ENCODE measurements around the gene SUPT20HL2. TPM values are rescaled to one million over a fixed set of nuclear protein-coding genes. Genes with fewer than 3 reads are reported as not detected.

The SUPT20HL2 gene
- total RNA-seq, 1 donor from 2014 or later, result not detected

- Mint-ChIP-seq H3K27me3 (ENCODE audit: unreplicated experiment) (peaks cover 3% of the 10 kb centered on the region), H3K4me1 (ENCODE audit: unreplicated experiment) (peaks cover 2% of the 10 kb centered on the region), H3K9me3 (ENCODE audit: unreplicated experiment) (no peaks in the 10 kb centered on the region), H3K27ac (ENCODE audit: unreplicated experiment) (no peak overlapping the region), H3K36me3 (ENCODE audit: low read depth, unreplicated experiment) (no peaks in the 10 kb centered on the region), H3K4me3 (ENCODE audit: unreplicated experiment) (no peak overlapping the region)
- TF ChIP-seq, protein P1, sequence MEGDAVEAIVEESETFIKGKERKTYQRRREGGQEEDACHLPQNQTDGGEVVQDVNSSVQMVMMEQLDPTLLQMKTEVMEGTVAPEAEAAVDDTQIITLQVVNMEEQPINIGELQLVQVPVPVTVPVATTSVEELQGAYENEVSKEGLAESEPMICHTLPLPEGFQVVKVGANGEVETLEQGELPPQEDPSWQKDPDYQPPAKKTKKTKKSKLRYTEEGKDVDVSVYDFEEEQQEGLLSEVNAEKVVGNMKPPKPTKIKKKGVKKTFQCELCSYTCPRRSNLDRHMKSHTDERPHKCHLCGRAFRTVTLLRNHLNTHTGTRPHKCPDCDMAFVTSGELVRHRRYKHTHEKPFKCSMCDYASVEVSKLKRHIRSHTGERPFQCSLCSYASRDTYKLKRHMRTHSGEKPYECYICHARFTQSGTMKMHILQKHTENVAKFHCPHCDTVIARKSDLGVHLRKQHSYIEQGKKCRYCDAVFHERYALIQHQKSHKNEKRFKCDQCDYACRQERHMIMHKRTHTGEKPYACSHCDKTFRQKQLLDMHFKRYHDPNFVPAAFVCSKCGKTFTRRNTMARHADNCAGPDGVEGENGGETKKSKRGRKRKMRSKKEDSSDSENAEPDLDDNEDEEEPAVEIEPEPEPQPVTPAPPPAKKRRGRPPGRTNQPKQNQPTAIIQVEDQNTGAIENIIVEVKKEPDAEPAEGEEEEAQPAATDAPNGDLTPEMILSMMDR (IDR thresholded peaks at IDR 0.05; ENCODE audit: unreplicated experiment), result no peak
- DNase-seq (ENCODE audit: low spot score), result no peak
These were observed 30.6 kb downstream of the SUPT20HL2 start for GRCh38 chrX:24283127-24283794.

GRCh38 chrX:24282381-24283126 is 31.3 kb downstream of the SUPT20HL2 start:
- peaks cover 3% of the 10 kb centered on the region for H3K27me3 Mint-ChIP-seq (ENCODE audit: unreplicated experiment)
- TF ChIP-seq, protein P1 (IDR thresholded peaks at IDR 0.05; ENCODE audit: unreplicated experiment), result no peak
- peaks cover 2% of the 10 kb centered on the region for H3K4me1 Mint-ChIP-seq (ENCODE audit: unreplicated experiment)
- H3K27ac Mint-ChIP-seq (ENCODE audit: unreplicated experiment), result no peak overlapping the region
- no peak for DNase-seq (ENCODE audit: low spot score)
- no peaks in the 10 kb centered on the region for H3K9me3 Mint-ChIP-seq (ENCODE audit: unreplicated experiment)
- no peak overlapping the region for H3K4me3 Mint-ChIP-seq (ENCODE audit: unreplicated experiment)
- no peaks in the 10 kb centered on the region for H3K36me3 Mint-ChIP-seq (ENCODE audit: low read depth, unreplicated experiment)

DNA sequence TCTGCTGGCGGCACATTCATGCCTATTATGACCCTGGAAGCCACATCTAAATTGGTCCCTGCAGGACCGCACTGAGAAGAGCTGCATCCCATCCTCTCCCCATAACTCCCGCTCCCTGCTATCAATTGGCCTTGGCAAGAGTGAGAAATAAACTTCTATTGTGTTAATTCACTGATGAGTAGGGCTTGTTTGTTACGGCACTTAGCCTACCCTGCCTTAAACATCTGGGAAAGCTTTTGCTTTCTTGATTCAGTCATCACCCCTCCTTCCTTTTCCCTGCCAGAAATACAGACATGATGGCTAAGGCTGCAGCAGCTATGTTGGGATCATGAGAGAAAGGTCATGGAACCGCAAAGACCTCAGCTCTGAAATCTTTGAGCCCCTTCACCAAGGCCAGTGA is 36.5 kb downstream of the SUPT20HL2 start:
- Mint-ChIP-seq H3K4me3 (ENCODE audit: unreplicated experiment) (no peak overlapping the region), H3K27ac (ENCODE audit: unreplicated experiment) (no peak overlapping the region), H3K27me3 (ENCODE audit: unreplicated experiment) (peaks cover 4% of the 10 kb centered on the region), H3K4me1 (ENCODE audit: unreplicated experiment) (peaks cover 7% of the 10 kb centered on the region), H3K36me3 (ENCODE audit: low read depth, unreplicated experiment) (no peaks in the 10 kb centered on the region), H3K9me3 (ENCODE audit: unreplicated experiment) (no peaks in the 10 kb centered on the region)
- TF ChIP-seq, protein P1 (IDR thresholded peaks at IDR 0.05; ENCODE audit: unreplicated experiment), result no peak
- DNase-seq (ENCODE audit: low spot score), result no peak

- peak; percentile 7 for DNase-seq (ENCODE audit: low spot score)
- Mint-ChIP-seq H3K9me3 (ENCODE audit: unreplicated experiment) (no peaks in the 10 kb centered on the region), H3K27me3 (ENCODE audit: unreplicated experiment) (peaks cover 4% of the 10 kb centered on the region), H3K27ac (ENCODE audit: unreplicated experiment) (peak overlapping the region; percentile 89), H3K36me3 (ENCODE audit: low read depth, unreplicated experiment) (no peaks in the 10 kb centered on the region), H3K4me3 (ENCODE audit: unreplicated experiment) (no peak overlapping the region), H3K4me1 (ENCODE audit: unreplicated experiment) (peaks cover 7% of the 10 kb centered on the region)
- TF ChIP-seq, protein P1 (IDR thresholded peaks at IDR 0.05; ENCODE audit: unreplicated experiment), result no peak
These were observed 37.9 kb downstream of the SUPT20HL2 start for GRCh38 chrX:24276015-24276414.

DNA sequence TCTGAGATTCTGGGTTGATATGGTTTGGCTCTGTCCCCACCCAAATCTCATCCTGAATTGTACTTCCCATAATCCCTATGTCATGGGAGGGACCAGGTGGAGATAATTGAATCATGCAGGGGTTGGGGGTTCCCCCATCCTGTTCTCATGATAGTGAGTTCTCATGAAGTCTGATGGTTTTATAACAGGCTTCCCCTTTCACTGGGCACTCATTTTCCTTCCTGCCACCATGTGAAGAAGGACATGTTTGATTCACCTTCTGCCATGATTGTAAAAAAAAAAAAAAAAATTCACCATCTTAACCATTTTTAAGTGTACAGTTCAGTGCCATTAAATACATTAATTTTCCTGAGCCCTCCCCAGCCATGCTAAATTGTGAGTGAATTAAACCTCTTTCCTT is 42.6 kb downstream of the SUPT20HL2 start:
- no peak overlapping the region for H3K4me3 Mint-ChIP-seq (ENCODE audit: unreplicated experiment)
- no peak for DNase-seq (ENCODE audit: low spot score)
- TF ChIP-seq, protein P1 (IDR thresholded peaks at IDR 0.05; ENCODE audit: unreplicated experiment), result no peak
- no peaks in the 10 kb centered on the region for H3K36me3 Mint-ChIP-seq (ENCODE audit: low read depth, unreplicated experiment)
- no peaks in the 10 kb centered on the region for H3K9me3 Mint-ChIP-seq (ENCODE audit: unreplicated experiment)
- no peaks in the 10 kb centered on the region for H3K27me3 Mint-ChIP-seq (ENCODE audit: unreplicated experiment)
- H3K27ac Mint-ChIP-seq (ENCODE audit: unreplicated experiment), result no peak overlapping the region
- peaks cover 5% of the 10 kb centered on the region for H3K4me1 Mint-ChIP-seq (ENCODE audit: unreplicated experiment)
